IMR-90 (cell line): ENCODE data around the gene BMPER. TPM values are rescaled to one million over a fixed set of nuclear protein-coding genes. Genes with fewer than 3 reads are reported as not detected.

Source experiments
- ATAC-seq: fragments of 200-7000 bp; cut with Tn5 transposase; 2 replicates; pipeline ENCODE4 v1.9.1; 2020; ENCODE audit warnings: low read depth, mild to moderate bottlenecking, moderate library complexity
- BruUV-seq: library from RNA; stranded (reverse); fragments of 400-500 nt; replicated peaks from 2 replicates; lab custom pipeline; 2021; lab: Mats Ljungman, UMichigan
- CTCF ChIA-PET: fragments of 300-600 bp; formaldehyde crosslinking; extraction: SDS; loops from one replicate; lab custom pipeline; 2021; ENCODE audit warnings: antibody characterized with exemption; lab: Yijun Ruan, JAX
- POLR2A ChIA-PET: fragments of 300-600 bp; sonication (Branson Sonifier 250); formaldehyde crosslinking; loops from one replicate; lab custom pipeline; 2022; ENCODE audit warnings: antibody characterized with exemption; ENCODE audit not compliant: unreplicated experiment; lab: Charles Lee
- DNase-seq: peaks from one replicate; pipeline ENCODE4 v3.0.0; 2013
- H2AFZ ChIP-seq: replicated peaks from 2 replicates; pipeline ENCODE3; 2013; ENCODE audit warnings: low read length, mild to moderate bottlenecking; ENCODE audit not compliant: poor library complexity
- H2AK5ac ChIP-seq: 2 replicates; pipeline ENCODE4 v1.6.1; 2013; ENCODE audit warnings: low read depth, low read length, inconsistent platforms
- H2AK9ac ChIP-seq: replicated peaks from 2 replicates; pipeline ENCODE3; 2013; ENCODE audit warnings: mild to moderate bottlenecking, low read depth, low read length, moderate library complexity; ENCODE audit not compliant: poor library complexity
- H2BK120ac ChIP-seq: 2 replicates; pipeline ENCODE4 v1.6.1; 2013; ENCODE audit warnings: low read depth, low read length, inconsistent platforms
- H2BK15ac ChIP-seq: 3 replicates; pipeline ENCODE4 v1.6.1; 2013; ENCODE audit warnings: low read depth, low read length, inconsistent platforms
- H2BK20ac ChIP-seq: 2 replicates; pipeline ENCODE4 v1.6.1; 2013; ENCODE audit warnings: low read depth, mild to moderate bottlenecking, inconsistent platforms, low read length, moderate library complexity
- H2BK5ac ChIP-seq: 2 replicates; pipeline ENCODE4 v1.6.1; 2013; ENCODE audit warnings: mild to moderate bottlenecking, low read depth, low read length, inconsistent platforms; ENCODE audit not compliant: poor library complexity, severe bottlenecking
- H3K14ac ChIP-seq: replicated peaks from 2 replicates; pipeline ENCODE4 v1.6.1; 2013; ENCODE audit warnings: low read depth, low read length, inconsistent platforms
- H3K18ac ChIP-seq: 2 replicates; pipeline ENCODE4 v1.6.1; 2013; ENCODE audit warnings: low read depth, low read length, control low read depth
- H3K23ac ChIP-seq: 2 replicates; pipeline ENCODE4 v1.6.1; 2013; ENCODE audit warnings: low read depth, low read length, inconsistent platforms
- H3K27ac ChIP-seq: 2 replicates; pipeline ENCODE4 v1.5.1; 2013; ENCODE audit warnings: mild to moderate bottlenecking, control low read depth, low read length; ENCODE audit not compliant: insufficient read depth
- H3K27me3 ChIP-seq: 2 replicates; pipeline ENCODE4 v1.6.1; 2013; ENCODE audit warnings: low read length; ENCODE audit not compliant: control insufficient read depth, insufficient read depth
- H3K36me3 ChIP-seq: 2 replicates; pipeline ENCODE4 v1.6.1; 2013; ENCODE audit warnings: low read length, mixed read lengths; ENCODE audit not compliant: control insufficient read depth, insufficient read depth
- H3K4ac ChIP-seq: 2 replicates; pipeline ENCODE4 v1.6.1; 2013; ENCODE audit warnings: low read depth, low read length, inconsistent platforms
- H3K4me1 ChIP-seq: 2 replicates; pipeline ENCODE4 v1.6.1; 2013; ENCODE audit warnings: low read length, mixed read lengths; ENCODE audit not compliant: control insufficient read depth, insufficient read depth
- H3K4me2 ChIP-seq: 2 replicates; pipeline ENCODE4 v1.6.1; 2013; ENCODE audit warnings: low read depth, mild to moderate bottlenecking, control low read depth, low read length, moderate library complexity
- H3K4me3 ChIP-seq: 2 replicates; pipeline ENCODE4 v1.5.1; 2013; ENCODE audit warnings: low read depth, mild to moderate bottlenecking, control low read depth, low read length, moderate library complexity; ENCODE audit not compliant: insufficient read depth
- H3K56ac ChIP-seq: 2 replicates; pipeline ENCODE4 v1.6.1; 2013; ENCODE audit warnings: low read length, inconsistent platforms; ENCODE audit not compliant: insufficient read depth; ENCODE audit errors: extremely low read depth
- H3K79me1 ChIP-seq, 2 experiments: 2 replicates each; pipeline ENCODE4 v1.6.1; 2013; ENCODE audit warnings: low read length in 2 of 2, inconsistent platforms in 1 of 2, low read depth in 1 of 2
- H3K9ac ChIP-seq: 2 replicates; pipeline ENCODE4 v1.6.1; 2013; ENCODE audit warnings: low read depth, low read length, control low read depth
- H3K9me1 ChIP-seq: 2 replicates; pipeline ENCODE4 v1.6.1; 2013; ENCODE audit warnings: low read length, inconsistent platforms; ENCODE audit not compliant: insufficient read depth
- H3K9me3 ChIP-seq: 2 replicates; pipeline ENCODE4 v1.6.1; 2013; ENCODE audit warnings: low read length; ENCODE audit not compliant: control insufficient read depth, insufficient read depth
- H4K20me1 ChIP-seq: 2 replicates; pipeline ENCODE4 v1.6.1; 2013; ENCODE audit warnings: low read length, inconsistent platforms; ENCODE audit not compliant: insufficient read depth
- H4K5ac ChIP-seq: 2 replicates; pipeline ENCODE4 v1.6.1; 2013; ENCODE audit warnings: mild to moderate bottlenecking, low read depth, low read length, control low read depth
- H4K8ac ChIP-seq, 2 experiments: 2 replicates each; pipeline ENCODE4 v1.6.1; 2013; ENCODE audit warnings: low read depth in 2 of 2, low read length in 2 of 2, control low read depth in 1 of 2, inconsistent platforms in 1 of 2
- H4K91ac ChIP-seq: 2 replicates; pipeline ENCODE4 v1.6.1; 2013; ENCODE audit warnings: low read depth, low read length, inconsistent platforms; ENCODE audit not compliant: insufficient read depth
- CEBPB ChIP-seq: IDR thresholded peaks from 2 replicates; pipeline ENCODE4 v1.6.1; 2012; ENCODE audit warnings: low read depth, low read length, improper control_type of control experiment
- WGBS, 2 experiments: methylation state at CpG; one replicate each; pipeline versions ENCODE4 v1.1.5 to v1.1.7; 2013; ENCODE audit warnings: missing lambda C conversion rate in 2 of 2; ENCODE audit not compliant: insufficient read length in 1 of 2; ENCODE audit errors: extremely low coverage in 2 of 2; 5-methylcytosine and 5-hydroxymethylcytosine counted together
- dilution Hi-C: fragments of 300-500 bp; cut with HindIII; formaldehyde crosslinking; loops from one replicate; pipeline ENCODE4 v1.14.3; 2018; ENCODE audit warnings: low sequenced_read_pairs; ENCODE audit not compliant: unreplicated experiment
- in situ Hi-C: fragments of 300-500 bp; cut with MboI; formaldehyde crosslinking; loops from 3 replicates; pipeline ENCODE4 v1.14.3; 2019; ENCODE audit warnings: low sequenced_read_pairs, inconsistent platforms, mixed read lengths
- intact Hi-C: fragments of 100-400 bp; cut with micrococcal nuclease; formaldehyde crosslinking; loops from 2 replicates; pipeline ENCODE4 v1.10.0; 2022
- polyA plus RNA-seq, 3 experiments: library from polyadenylated mRNA; depleted of rRNA; stranded (reverse); fragments of >200 nt; gene quantifications; 2 replicates each; pipeline ENCODE4 v1.2.3, GENCODE V29; 2012; ENCODE audit warnings: low replicate concordance in 1 of 3
- total RNA-seq: library from RNA; depleted of rRNA; stranded (reverse); fragments of >200 nt; gene quantifications from 2 replicates; pipeline ENCODE4 v1.2.3, GENCODE V29; 2012

The BMPER gene
- total and polyA plus RNA-seq, 2 of the 4 experiments (the other 2 are of a cell fraction): 6.2 to 7.9 TPM

DNA sequence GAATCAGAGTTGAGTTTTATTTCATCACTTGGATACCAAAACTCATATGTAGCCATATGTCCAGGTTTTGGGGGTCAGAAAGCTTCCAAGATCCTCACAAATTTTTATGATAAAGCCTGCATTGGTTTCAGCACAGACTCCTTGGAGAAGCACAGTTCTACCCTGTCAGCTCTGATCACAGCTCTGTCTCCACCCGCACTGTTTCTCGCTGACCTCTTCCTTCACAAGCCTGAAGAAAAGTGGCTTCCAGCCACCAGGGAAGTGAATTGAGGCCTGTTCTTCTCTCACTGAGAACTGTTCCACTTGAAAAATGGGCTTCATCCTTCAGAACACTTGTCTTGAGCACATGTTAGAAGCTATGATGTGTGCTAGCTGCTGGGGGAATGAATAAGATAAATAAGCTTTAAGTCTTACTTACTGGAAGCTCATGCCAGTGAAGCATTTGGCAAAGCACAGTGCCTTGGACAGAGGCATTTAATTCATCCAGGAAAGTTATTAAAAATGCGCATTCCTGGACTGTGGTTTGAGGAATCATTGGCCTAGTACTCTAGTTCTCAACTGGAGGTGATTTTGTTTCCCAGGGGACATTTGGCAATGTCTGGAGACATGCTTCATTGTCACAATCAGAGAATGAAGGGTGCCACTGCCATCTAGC is 133.6 kb downstream of the BMPER start:
- ATAC-seq (peak; percentile 50), DNase-seq (peak; percentile 48)
- H3K9ac ChIP-seq: no peak overlapping the region
- no peaks in the 10 kb centered on the region for H3K27me3 ChIP-seq
- H2AK9ac ChIP-seq: no peak overlapping the region
- 0 out of 4 replicates have a peak overlapping the region, but pooled peaks of 1 of the 2 experiments have one; percentile 11 for H4K8ac ChIP-seq
- peaks cover 17% of the 10 kb centered on the region for H3K4me1 ChIP-seq
- H3K14ac ChIP-seq: 0 out of 2 replicates have a peak overlapping the region, but pooled peaks have one; percentile 18
- peaks cover 5% of the 10 kb centered on the region; the same call in 1 of the 2 replicates for H3K9me1 ChIP-seq
- peak overlapping the region; percentile 27 for H2BK5ac ChIP-seq
- peak overlapping the region; percentile 18; the same call in 1 of the 2 replicates for H4K5ac ChIP-seq
- H4K20me1 ChIP-seq: no peaks in the 10 kb centered on the region
- H3K18ac ChIP-seq: peak overlapping the region; percentile 12; the same call in 1 of the 2 replicates
- no peaks in the 10 kb centered on the region for H3K79me1 ChIP-seq
- H2AK5ac ChIP-seq: peak overlapping the region; percentile 27
- peak overlapping the region; percentile 22; the same call in 1 of the 2 replicates for H2BK120ac ChIP-seq
- H3K9me3 ChIP-seq: no peaks in the 10 kb centered on the region
- 93% methylated on average over 2 of the region's 3 CpGs; no CpG with 5 or more reads in 1 of the 2 experiments for WGBS, 2 experiments
- no peak overlapping the region; the same call in 2 of the 3 replicates for H2BK15ac ChIP-seq
- no peak overlapping the region for H3K4me2 ChIP-seq
- no peak overlapping the region for H2AFZ ChIP-seq
- H3K4me3 ChIP-seq: no peak overlapping the region
- no peak overlapping the region for H3K56ac ChIP-seq
- ChIA-PET CTCF (interaction anchor here (0.6 to 1.1 kb wide), 2 partner anchors 10 to 106 kb away, joined by 3 to 5 read pairs; no protein-coding TSS in a partner anchor), POLR2A (no interaction called here)
- peak overlapping the region; percentile 16; the same call in 1 of the 2 replicates for H3K4ac ChIP-seq
- no peaks in the 10 kb centered on the region for H3K36me3 ChIP-seq
- H4K91ac ChIP-seq: no peak overlapping the region
- no peak for TF ChIP-seq CEBPB
- peak overlapping the region; percentile 68 for H2BK20ac ChIP-seq
- H3K27ac ChIP-seq: no peak overlapping the region
- no peak overlapping the region for H3K23ac ChIP-seq
- in situ Hi-C loops (no loop called here), intact Hi-C loops (no loop called here), dilution Hi-C loops (no loop called here)
- no TSS peak for BruUV-seq
